Iris pigment epithelial cell (primary cell): ENCODE results near the gene REP15.
"Not testable (repeated sequence)": the region's sequence is repeated elsewhere in the genome, so short reads cannot be mapped to it uniquely, and the experiment has no call there.

Experiments
- DNase-seq: peaks from one replicate; pipeline ENCODE4 v3.0.0-alpha.2; 2011; ENCODE audit warnings: low read depth

The REP15 gene

DNA sequence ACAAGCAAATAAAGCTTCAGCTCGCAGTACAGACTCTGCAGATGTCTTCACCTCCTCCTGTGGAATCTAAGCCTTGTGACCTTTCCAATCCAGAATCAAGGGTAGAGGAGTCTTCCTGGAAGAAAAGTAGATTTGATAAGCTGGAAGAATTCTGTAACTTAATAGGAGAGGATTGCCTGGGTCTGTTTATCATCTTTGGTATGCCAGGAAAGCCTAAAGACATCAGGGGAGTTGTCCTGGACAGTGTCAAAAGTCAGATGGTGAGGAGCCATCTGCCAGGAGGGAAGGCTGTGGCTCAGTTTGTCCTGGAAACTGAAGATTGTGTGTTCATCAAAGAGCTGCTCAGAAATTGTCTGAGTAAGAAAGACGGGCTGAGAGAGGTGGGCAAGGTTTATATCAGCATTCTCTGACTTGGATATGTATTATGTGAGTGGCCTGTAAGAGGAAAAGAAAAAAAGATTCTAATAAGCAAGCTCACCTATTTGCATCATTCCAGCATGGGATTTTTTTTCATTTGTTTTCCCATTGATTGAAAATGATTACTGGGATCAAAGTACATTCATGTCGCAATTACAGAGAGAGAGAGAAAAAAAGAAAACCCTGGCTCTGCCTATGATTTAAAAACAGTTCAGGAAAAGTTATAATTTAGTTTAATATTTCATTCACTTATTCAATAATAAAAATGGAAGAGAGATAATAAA, 767 bp downstream of the REP15 start:
- no peak for DNase-seq

DNA sequence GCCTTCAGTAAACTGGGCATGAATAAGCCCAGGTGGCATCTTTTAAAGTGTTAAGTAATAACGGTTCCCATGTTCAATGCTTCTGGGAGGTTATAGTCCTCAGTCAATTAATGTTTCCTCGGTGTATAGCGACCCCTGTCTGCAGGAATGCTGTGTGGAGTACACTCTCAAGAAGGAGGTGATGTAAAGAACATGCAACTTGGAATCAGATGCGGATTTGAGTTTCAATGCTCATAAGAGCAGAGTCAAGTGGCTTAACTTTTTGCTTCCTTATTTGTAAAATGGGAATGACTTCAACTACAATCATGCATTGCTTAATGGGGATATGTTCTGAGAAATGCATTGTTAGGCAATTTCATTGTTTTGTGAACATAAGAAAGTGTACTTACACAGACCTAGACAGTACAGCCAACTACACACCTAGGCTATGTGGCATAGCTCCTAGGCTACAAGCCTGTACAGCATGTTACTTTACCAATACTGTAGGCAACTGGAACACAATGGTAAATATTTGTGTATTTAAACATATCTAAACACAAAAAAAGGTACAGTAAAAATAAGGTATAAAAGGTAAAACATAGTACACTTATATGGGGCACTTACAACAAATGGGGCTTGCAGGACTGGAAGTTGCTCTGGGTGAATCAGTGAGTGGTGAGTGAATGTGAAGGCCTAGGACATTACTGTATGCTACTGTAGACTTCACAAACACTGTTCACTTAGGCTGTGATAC, 7.6 kb downstream of the REP15 start:
- peak; percentile 84 for DNase-seq

DNA sequence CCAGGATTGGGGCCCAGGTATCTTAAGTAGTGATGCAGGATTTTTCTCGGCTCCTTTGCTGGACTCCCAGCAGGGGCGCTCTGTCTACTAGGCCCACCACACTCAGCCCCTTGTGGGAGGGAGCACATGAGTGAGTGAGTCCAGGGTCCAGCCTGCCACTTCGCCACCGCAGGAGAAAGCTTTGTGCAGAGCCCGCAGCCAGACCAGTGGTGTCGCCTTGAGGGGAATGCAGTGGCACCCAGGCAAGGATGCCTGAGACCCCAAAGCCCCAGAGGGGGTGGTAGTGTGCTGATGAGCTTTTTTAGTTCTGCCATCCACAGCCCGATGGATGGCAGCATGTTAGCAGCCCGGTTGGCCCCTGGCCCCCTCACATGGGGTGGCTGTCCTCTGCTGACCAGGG, 9.0 kb downstream of the REP15 start:
- DNase-seq = no peak

DNA sequence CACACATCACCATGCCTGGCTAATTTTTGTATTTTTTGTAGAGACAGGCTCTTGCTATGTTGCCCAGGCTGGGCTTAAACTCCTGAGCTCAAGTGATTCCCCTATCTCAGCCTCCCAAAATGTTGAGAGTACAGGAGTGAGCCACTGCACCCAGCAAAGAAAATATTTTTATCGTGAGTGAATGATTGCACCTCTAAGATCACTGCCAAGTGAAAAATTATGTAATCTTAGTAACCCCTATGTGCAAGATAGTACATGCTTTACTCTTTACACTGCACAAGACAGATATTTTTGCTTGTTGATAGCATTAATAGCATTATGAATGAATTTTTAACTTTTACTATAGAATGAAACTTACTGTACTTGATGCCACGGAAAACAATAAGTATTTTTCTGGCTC, 11.0 kb downstream of the REP15 start:
- no peak for DNase-seq

DNA sequence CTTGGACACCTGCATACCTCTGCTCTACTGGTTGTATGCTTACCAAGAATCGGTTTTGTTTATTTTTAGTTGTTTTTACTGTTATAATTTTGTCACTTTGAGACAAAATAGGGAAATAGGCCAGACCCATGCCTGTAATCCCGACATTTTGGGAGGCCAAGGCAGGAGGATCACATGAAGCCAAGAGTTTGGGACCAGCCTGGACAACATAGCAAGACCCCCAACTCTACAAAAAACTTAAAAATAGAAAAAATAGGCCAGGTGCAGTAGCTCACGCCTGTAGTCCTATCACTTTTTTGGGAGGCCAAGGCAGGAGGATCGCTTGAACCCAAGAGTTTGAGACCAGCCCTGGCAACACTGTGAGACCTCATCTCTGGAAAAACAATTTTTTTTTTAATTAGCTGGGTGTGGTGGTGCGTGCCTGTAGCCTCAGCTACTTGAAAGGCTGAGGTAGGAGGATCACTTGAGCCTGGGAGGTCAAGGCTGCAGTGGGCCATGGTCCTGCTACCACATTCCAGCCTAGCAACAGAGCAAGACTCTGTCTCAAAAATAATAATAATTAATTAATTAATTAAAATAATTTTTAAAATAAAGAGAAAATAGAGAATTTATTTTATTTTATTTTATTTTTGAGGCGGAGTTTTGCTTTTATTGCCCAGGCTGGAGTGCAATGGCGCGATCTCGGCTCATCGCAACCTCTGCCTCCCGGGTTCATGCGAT, 13.1 kb downstream of the REP15 start:
- no peak for DNase-seq

DNA sequence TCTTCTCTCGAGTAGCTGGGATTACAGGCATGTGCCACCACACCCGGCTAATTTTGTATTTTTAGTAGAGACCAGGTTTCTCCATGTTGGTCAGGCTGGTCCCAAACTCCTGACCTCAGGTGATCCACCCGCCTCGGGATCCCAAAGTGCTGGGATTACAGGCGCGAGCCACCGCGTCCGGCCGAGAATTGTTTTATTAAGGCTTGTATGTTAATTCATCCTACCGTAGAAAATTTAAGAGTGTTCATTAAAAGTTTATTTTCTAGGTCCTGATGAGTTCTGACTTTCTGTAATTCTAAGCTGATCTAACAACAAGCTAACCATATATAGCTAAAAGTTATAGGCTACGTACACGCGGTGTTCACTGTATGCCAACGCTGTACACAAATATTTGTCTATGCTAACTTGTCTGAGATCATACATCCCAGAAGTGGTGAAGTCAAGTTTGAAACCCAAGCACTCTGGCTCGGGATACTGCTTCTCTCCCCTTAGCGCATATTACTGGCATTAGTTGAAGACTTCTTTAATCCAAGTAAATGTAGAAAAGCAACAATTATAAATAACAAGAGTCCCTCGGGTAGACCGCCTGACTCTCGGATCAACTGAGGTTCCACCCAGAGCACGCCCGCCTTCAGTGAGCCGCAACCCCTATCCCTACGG, 13.8 kb downstream of the REP15 start:
- peak; percentile 69 for DNase-seq

GRCh38 chr12:27710592-27711316, 14.5 kb downstream of the REP15 start, which contains the start of gene MRPS35:
Gene MRPS35, plus strand, starts transcription at chr12:27710832. Its CDS starts 12 bp downstream, at chr12:27710844.
- DNase-seq = peak; percentile 96

- peak; percentile 23 for DNase-seq
Measured at GRCh38 chr12:27711317-27711682, 15.1 kb downstream of the REP15 start.

DNA sequence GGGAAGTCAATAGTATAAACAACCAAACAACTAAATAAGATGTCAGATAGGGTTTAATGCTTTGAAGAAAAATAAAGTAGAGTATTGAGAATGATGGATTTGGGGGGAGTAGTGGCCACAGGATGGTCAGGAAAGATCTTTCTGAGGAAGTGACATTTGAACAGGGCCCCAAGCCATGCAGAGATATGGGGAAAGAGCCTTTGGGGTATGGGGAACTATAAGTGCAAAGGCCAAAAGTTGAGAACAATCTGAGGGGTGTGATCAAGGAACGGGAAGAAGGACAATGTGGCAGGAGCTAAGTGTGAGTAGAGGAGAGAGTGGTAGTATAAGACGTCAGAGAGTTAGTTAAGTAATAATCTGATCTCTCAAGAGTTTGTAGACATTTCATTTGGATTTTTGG, 15.7 kb downstream of the REP15 start:
- DNase-seq = no peak

DNA sequence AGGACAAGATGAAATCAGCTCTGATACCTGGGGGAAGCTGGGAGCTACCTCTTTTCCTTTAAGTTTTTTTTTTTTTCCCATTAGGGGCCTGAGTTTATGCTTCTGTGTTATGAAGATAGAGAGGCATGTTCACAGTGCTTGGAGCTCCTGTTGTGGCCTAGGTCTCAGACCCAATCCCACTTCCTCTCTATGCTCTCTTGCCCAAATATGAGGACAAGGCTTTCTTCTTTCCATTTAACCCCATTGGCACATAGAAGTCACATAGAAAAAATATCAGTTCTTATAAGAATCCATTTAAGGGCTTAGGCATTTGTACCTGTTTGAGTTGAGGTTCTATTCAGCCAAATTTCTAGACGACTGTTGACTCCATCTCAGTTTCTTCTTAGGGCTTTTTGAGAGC, 27.0 kb downstream of the REP15 start:
- no peak for DNase-seq

DNA sequence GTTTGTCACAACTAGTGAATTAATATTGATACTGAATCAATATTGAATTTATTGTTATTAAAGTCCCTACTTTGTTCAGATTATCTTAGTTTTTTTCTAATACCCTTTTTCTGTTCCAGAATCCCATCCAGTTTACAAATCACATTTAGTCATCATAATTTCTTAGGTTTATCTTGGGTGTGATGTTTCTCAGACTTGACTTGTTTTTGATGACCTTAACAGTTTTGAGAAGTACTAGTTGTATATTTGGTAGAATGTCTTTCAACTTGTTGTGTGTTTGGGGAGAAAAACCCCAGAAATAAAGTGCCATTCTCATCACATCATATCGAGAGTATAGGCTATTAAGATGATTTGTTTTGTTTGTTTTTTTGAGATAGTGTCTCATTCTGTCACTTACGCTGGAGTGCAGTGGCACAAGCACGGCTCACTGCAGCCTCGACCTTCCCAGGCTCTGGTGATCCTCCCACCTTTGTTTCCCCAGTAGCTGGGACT, 33.9 kb downstream of the REP15 start:
- no peak for DNase-seq

DNA sequence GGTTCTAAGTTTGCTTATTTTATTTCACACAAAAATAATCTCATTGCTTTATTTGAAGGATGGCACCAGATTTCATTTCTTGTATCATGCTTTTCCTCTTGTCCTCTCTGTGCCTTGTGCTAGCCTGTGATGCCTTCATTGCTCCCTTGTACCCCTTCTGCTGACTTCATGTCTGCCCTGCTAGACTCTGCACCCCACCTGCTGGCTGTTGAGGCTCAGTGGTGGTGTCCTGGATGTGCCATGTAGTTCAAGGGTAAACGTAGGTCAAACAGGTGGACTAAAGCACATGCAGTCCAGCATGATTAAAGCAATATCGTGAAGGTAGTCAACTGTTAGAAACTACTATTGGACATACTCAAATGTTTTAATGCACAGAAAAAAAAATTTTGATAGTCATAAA, 36.0 kb downstream of the REP15 start:
- no peak for DNase-seq

- DNase-seq = peak; percentile 44
Measured at GRCh38 chr12:27733052-27733656, 36.9 kb downstream of the REP15 start.

DNA sequence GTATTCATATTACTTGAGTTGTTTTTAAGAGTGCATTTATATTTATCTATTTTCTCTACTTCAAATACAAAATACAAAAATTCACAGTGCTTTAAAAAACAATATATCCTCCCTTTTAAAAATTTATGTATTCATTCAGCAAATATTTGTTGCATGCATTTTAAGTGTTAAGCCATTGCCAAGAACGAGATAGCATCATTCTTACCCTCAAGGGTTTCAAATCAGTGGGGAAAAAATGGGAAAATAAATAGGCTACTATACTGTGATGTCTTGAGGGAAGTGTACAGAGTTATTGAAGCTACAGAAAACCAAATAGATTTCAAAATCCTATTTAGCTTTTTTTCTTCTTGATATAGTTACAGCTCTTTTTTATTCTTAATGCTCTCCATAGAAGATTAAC, 37.5 kb downstream of the REP15 start:
- DNase-seq = no peak

DNA sequence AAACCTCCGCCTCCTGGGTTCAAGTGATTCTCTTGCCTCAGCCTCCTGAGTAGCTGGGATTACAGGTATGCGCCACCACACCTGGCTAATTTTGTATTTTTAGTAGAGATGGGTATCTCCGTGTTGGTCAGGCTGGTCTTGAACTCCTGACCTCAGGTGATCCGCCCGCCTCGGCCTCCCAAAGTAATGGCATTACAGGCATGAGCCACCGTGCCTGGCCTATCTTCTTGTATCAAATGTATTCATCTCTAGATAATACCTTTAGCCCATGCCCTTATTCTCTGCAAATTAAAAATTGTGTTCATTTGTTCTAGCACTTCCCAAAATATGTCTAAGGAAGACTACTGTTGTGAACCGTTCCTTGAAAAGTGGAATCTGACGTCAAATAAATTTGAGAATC, 38.1 kb downstream of the REP15 start:
- not testable (repeated sequence) for DNase-seq

DNA sequence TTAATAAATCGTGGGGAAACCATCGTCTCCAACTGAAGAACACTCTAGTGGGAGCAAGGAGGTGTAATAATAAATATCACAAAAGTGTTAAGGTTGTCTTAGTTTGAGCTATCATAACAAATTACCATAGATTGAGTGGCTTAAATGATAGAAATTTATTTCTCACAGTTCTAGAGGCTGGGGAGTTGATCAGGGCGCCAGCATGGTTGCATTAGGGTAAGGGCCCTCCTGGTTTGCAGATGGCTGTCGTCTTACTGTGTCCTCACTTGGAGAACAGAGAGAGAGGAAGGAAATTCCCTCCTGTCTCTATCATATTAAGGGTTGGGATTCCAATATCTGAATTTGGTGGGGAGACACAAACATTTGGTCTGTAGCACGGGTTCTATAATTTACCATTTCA, 47.4 kb downstream of the REP15 start:
- no peak for DNase-seq

DNA sequence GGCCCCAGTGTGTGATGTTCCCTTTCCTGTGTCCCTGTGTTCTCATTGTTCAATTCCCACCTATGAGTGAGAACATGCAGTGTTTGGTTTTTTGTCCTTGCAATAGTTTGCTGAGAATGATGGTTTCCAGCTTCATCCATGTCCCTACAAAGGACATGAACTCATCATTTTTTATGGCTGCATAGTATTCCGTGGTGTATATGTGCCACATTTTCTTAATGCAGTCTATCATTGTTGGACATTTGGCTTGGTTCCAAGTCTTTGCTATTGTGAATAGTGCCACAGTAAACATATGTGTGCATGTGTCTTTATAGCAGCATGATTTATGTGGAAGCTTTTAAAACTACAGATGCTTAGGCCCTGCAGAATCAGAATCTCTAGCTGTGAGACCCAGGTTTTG, 49.5 kb downstream of the REP15 start:
- not testable (repeated sequence) for DNase-seq
